Activated CD8-positive, alpha-beta memory T cell treated with anti-CD3 and anti-CD28 coated beads for 36 hours (primary cell): ENCODE data around the gene SSTR4. TPM values are rescaled to one million over a fixed set of nuclear protein-coding genes. Genes with fewer than 3 reads are reported as not detected.
"Not testable (repeated sequence)": the region's sequence is repeated elsewhere in the genome, so short reads cannot be mapped to it uniquely, and the experiment has no call there.

Experiments
- CTCF ChIA-PET: fragments of 350-600 bp; sonication (Branson Sonifier 250); formaldehyde crosslinking; loops from one replicate; lab custom pipeline; 2021; ENCODE audit warnings: antibody characterized with exemption; lab: Charles Lee
- POLR2A ChIA-PET: fragments of 350-600 bp; sonication (Branson Sonifier 250); formaldehyde crosslinking; loops from one replicate; lab custom pipeline; 2021; ENCODE audit warnings: antibody characterized with exemption; lab: Charles Lee
- total RNA-seq, 2 experiments: library from RNA; stranded (reverse); gene quantifications; one replicate each; pipeline ENCODE4 v1.2.3, GENCODE V29; 2021

SSTR4 gene
- total RNA-seq, 2 experiments from 2014 or later: not detected

DNA sequence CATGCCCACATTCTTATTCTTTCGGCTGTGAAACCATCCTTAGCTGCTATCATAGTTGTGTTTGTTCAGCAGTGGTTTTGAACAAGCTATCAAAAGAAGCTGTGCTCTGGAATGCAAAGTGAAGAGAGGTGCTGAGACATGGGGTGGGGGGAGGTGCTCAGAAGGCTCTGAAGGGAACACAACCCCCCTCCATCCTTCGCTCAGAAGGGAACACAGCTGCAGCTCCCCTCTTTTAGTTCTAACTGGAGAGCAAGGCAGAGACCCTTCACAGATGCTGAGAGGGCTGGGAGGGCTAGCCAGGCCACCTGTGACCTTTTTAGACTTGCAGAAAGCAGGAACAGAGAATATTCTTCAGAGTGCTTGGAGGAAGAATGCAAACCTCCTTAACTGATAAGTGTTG lies 17.6 kb upstream of the SSTR4 start:
- CTCF ChIA-PET: no interaction called here
- POLR2A ChIA-PET: no interaction called here

DNA sequence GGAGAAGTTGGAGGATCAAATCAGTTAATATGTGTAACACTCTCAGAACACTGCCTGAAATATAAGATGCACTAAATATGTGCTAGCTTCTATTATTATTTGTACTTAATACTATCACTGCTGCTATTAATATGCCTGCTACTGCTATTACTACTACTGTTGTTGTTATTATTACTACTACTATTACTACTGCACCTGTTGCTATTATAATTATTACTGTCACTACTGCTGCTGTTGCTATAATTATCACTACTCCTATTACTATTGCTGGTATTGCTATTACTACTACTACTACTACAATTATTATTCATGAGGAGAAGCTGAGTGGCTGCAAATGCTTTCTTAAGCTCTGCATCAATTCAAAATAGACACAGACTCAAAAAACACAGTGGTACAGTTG lies 16.7 kb upstream of the SSTR4 start:
- CTCF ChIA-PET: no interaction called here
- POLR2A ChIA-PET: no interaction called here

DNA sequence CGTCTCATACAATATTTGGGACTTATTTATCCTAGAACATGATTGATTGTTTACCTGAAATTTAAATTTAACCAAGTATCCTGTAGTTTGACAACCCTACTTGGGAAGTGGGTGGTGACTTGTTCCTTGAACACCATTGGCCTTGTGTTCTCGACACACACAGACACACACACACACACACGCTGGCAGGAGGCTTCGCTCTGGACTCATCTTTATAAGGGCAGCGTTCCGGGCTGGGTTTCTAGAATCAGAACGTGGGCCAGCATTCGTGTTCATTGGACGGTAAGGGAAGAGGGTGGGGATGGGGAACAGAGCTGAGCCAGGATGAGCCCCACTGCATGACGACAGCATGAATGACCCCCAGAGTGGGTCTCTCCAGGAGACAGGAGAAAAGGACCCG lies 16.2 kb upstream of the SSTR4 start:
- POLR2A ChIA-PET: no interaction called here
- CTCF ChIA-PET: no interaction called here

DNA sequence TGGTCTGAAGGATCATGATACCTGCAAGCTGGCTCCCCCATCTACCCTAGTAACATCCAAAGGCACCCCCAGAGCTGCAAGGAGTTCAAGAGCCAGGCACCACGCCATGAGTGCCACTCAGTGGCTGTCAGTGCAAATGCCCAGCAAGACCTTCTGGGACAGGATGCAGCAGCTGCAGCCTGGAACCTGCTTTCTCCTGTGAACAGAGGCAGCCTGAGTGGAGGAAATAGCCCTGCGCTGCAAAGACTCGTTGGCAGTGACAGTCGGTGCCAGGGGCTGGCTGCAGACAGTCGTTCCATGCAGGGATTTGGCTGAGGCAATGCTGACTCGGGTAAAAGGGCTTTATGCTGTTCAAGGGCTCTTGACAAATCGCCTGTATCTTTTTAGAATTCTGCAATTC lies 15.7 kb upstream of the SSTR4 start:
- ChIA-PET POLR2A (no interaction called here), CTCF (no interaction called here)

DNA sequence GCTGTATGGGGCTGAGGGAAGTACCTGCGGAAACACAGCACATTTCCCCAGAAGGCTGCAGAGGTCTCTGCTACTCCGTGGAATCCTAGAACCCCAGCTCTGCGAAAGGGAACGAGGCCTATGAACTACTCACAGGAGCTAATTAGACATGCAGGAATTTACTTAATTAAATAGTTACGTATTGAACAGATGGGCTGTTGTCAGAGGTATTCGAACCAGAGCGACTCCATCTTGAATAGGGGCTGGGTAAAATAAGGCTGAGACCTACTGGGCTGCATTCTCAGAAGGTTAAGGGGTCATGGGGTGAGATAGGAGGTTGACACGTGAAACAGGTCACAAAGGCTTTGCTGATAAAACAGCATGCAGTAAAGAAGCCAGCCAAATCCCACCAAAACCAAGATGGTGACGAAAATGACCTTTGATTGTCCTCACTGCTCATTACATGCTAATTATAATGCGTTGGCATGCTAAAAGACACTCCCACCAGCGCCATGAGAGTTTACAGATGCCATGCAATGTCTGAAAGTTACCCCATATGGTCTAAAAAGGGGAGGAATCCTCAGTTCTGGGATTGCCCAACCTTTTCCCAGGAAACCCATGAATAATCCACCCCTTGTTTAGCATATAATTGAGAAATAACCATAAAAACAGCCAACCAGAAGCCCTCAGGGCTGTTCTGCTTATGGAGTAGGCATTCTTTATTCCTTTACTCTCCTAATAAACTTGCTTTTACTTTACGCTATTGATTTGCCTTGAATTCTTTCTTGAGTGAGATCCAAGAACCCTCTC lies 14.7 kb upstream of the SSTR4 start:
- ChIA-PET POLR2A (no interaction called here), CTCF (no interaction called here)

DNA sequence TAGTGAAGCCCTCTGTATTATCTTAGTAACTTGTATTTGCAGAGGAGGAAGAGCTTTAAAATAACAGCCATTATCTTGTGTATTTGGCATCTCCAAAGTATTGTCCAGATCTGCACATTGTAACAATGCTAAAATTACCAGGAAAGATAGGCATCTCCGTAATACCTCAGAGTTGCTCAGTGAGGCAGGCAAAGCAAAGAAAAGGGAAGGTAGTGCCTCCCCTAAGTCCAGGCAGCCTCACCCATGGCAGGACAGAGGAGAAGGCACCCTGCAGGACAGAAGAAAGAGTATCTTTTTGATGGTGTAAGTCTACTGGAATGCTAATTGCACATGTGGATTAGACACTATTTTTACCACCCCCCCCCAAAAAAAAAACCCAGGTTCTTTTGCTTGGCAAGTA lies 13.6 kb upstream of the SSTR4 start:
- CTCF ChIA-PET: no interaction called here
- POLR2A ChIA-PET: no interaction called here

DNA sequence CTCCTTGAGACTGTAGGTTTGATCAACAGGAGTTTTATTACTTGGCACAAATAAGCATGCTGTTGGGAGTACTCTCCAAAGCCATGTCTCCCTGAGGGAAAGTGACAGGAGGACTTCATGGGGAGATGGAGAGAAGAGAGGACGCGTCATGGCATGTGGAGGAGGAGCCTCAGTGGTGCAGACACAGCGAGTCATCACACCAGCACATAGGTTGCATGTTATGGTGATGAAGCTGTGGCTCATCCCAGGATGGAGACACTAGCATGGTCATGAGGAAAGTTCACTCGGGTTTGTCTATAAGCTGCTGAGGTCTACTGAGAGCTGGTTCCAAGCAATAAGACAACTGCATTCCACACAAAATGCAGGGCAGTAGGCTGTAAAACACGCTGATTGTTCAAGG lies 13.2 kb upstream of the SSTR4 start:
- ChIA-PET POLR2A (no interaction called here), CTCF (no interaction called here)

DNA sequence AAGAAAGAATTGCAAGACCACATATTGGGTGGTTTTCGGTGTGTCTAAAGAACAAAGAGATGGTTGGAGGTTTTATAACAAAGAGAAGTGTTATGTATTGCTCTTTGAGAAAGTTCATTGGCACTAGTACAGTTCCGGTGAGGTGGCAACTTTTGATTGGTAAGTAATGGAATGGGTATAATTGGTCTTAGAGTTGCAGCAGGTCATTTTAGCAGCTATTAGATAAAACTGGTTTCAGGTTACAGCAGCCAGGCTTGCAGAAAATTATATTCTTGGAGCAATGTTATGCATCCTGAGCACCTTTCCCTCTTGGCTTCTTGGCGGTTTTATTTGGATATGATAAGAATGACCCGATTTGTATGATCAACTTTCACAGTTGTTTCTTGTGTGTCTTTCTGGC lies 12.3 kb upstream of the SSTR4 start:
- CTCF ChIA-PET: no interaction called here

DNA sequence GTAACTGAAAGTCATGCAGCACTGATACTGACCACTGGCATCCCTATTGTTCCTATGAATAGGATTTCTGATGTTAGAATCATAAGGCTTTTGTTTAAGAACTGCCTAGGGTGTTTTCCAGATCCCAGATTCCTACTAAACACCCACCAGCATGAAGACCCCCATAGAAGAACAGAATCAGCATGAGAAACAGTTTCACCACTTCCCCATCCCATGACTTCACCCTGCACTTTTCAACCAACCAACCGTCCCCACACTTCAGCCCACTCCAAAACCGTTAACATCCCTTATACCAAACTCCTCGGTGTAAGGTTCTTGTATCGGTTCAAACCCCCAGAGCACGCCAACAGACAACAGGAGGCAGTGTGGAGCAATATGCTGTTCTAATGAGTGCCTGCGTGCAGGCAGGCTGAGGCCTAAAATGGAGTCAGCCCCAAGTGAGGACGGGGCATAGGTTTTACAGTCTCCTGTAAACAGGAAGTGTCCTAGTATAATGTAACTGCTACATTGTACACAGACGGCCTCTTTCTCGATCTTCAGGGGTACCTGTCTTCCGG lies 11.4 kb upstream of the SSTR4 start:
- ChIA-PET POLR2A (no interaction called here), CTCF (no interaction called here)

More for the DNA sequence above, 12.3 kb upstream of the SSTR4 start:
- POLR2A ChIA-PET: no interaction called here

DNA sequence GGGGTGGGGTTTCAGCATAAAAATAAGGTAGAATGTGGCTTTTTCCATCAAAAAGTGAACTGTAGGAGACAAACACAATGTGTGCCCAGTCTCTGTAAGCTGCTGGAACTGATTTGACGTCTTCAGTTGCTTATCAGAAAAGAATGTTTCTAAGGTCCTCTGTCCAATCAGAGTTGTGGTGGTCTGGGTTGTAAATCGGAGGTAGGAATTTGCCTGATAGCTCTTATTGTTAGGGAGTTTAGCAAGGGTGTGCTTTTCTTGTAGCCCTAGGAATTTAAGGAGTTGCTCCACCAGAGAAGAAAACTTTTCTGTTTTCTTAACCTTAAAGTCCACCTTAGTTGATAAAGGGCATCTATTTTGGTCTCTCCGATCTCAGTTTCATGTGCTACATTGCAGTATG lies 10.4 kb upstream of the SSTR4 start:
- CTCF ChIA-PET: no interaction called here

DNA sequence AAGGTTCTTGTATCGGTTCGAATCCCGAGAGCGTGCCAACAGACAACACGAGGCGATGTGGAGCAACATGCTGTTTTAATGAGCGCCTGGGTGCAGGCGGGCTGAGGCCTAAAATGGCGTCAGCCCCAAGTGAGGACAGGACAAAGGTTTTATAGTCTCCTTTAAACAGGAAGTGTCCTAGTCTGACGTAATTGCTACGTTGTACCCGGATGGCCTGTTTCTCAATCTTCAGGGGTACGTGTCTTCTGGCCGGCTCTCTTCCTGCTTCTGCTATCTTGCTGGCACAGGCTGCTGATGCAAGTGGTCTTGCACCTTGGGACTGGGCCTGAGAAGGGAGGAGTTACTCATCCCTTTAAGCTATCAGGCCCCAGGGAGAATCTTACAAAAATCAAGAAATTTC lies 9.6 kb upstream of the SSTR4 start:
- CTCF ChIA-PET, POLR2A ChIA-PET: not testable (repeated sequence)

More for the DNA sequence above, 10.4 kb upstream of the SSTR4 start:
- POLR2A ChIA-PET: no interaction called here

DNA sequence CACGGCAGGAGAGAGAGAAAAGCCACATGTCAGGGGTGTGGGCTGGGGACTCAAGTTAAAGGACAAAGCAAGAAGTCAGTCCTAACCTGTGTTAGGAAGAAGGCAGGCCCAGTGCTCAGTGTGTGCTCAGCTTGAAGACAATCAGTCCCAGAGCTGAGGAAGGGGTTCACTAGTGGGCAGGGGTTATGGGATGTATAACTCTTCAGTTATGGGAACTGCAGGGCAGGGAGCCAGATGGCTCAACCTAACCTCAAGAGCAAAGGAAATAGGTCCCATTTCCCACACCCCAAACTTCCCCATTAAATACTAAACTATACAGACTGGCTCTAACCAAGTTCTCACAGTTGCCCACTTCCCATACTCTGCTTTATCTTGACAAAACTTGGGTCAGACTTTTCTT lies 7.4 kb upstream of the SSTR4 start:
- POLR2A ChIA-PET: no interaction called here
- CTCF ChIA-PET: no interaction called here

DNA sequence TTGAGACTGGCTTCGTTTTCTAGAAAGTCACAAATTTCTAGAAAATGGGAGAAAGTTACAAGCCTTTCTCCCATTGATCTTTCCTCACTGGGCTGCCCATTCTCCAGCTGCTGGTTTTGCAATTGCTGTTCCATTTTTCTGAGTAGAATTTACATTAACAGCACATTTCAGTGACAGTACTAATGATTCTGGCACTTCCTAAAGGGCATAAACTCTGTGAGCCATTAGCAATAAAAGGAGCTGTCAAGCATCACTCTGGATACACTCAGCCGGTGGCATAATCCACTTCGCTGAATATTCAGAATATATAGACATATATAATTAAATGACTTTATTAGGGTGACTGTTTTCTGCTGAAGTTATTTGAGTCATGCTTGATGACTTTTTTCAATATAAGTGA lies 6.7 kb upstream of the SSTR4 start:
- CTCF ChIA-PET: no interaction called here
- POLR2A ChIA-PET: no interaction called here

DNA sequence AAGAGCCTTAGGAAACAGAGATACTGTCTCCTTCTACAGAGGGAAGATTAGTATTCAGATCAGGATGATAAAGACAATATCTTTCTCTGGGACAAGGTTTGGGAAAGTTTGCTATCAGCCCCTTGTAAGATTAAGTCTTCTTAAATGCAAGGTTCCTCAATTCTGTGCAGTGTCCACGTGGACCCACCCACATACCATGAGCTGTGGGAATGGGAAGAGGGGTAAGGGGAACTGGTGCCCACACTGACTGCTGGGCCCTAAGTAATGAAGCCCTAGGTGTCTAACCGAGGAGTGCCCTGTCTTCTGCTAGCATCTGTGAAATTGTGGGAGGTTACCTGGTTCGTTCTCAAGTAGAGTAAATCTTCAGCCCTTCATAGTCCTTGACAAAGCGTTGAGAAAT lies 5.8 kb upstream of the SSTR4 start:
- CTCF ChIA-PET: no interaction called here

DNA sequence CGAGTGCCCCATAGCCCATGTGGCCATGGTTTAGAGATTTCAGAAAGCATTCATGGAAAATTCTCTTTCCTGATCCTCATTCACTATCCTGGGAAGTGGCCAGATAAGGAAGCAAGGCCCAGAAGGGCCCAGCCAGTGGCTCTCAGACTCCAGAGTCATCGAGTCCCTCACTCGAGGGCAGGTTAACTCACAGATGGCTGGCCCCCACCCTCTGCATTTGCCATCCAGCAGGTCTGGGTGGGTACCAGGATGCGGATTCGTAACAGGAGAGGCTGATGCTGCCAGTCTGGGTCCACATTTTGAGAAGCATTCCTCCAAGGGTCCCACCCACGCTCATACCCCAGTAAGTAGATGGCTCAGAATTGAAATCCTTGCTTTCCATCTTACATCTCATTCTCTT lies 3.8 kb upstream of the SSTR4 start:
- CTCF ChIA-PET: no interaction called here
- POLR2A ChIA-PET: no interaction called here

More for the DNA sequence above, 5.8 kb upstream of the SSTR4 start:
- POLR2A ChIA-PET: no interaction called here

DNA sequence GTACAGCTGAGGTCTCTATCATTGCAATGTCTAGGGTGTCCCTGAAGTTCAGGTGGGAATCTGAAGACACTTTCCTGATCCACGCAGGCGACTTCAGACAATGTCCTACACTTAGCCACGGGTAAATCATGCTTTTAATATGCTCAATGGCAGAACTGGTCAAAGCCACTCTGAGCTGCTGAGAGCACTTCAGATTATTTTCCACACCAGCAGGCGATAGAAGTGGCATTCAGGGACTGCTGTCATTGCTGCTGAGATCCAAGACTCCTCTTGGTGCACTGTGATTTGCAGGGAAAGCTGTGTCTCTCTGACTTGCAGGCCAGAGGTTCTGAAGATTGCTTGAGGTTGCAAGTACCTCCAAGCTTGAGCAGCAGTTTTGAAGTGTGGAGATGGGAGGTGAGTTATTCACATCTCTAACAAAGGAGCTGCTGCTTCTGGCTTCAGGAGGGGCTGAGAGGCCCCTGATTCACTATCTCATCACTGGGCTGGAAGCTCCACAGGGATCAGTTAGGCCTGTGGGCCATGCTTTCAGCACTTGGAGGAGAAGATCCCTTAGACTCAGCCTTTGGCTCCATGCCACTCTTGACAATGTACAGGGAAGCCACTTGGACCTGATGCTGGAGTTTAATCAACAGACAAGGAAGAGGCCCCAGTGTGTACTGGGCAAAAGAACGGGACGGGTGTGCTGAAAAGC lies 2.9 kb upstream of the SSTR4 start:
- CTCF ChIA-PET: no interaction called here
- POLR2A ChIA-PET: no interaction called here

DNA sequence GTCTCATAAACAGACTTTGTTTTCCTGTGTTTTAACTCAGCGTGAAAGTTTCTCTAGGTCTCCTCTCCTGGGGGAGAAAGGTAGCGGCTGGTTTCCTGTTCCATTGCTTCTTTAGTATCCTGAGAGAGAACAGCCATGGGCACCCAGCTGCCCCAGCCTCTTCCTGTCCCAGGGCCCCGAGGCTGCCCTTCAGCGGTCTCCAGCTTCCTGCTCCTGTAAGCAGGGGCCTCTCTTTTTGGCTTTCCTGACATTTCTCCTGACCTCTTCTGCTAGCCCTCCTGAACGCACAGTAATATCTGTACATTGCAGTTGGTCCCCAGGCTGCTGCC lies 2.4 kb upstream of the SSTR4 start:
- CTCF ChIA-PET: no interaction called here

DNA sequence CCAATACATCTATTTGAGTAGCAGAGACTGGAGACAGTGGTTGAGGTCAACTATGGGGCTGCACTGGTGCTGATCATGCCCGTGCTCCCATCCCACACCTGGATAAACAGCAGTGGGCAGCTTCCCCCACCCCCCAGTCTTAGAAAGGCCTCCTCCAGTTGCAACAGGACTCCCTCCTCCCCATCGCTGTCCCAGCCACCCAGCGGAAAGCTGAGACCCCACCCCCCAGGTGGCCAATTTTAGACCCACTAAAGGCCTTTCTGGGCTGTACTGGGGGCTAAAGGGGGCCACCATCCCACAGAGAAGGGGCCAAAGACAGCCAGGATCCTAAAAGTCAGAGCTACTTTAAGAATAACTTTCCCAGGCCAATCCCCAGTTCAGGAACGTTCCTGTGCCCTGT lies 1.2 kb upstream of the SSTR4 start:
- CTCF ChIA-PET: no interaction called here
- POLR2A ChIA-PET: no interaction called here

More for the DNA sequence above, 2.4 kb upstream of the SSTR4 start:
- POLR2A ChIA-PET: no interaction called here

DNA sequence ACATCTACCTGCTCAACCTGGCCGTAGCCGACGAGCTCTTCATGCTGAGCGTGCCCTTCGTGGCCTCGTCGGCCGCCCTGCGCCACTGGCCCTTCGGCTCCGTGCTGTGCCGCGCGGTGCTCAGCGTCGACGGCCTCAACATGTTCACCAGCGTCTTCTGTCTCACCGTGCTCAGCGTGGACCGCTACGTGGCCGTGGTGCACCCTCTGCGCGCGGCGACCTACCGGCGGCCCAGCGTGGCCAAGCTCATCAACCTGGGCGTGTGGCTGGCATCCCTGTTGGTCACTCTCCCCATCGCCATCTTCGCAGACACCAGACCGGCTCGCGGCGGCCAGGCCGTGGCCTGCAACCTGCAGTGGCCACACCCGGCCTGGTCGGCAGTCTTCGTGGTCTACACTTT lies 619 bp downstream of the SSTR4 start:
- POLR2A ChIA-PET: no interaction called here
- CTCF ChIA-PET: no interaction called here

DNA sequence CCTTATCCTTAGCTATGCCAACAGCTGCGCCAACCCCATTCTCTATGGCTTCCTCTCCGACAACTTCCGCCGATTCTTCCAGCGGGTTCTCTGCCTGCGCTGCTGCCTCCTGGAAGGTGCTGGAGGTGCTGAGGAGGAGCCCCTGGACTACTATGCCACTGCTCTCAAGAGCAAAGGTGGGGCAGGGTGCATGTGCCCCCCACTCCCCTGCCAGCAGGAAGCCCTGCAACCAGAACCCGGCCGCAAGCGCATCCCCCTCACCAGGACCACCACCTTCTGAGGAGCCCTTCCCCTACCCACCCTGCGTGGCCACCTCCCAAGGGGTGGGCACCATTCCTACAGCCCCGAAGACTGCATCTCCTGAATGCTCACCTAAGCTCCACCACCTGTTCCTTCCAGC lies 1.3 kb downstream of the SSTR4 start:
- ChIA-PET POLR2A (no interaction called here), CTCF (no interaction called here)

DNA sequence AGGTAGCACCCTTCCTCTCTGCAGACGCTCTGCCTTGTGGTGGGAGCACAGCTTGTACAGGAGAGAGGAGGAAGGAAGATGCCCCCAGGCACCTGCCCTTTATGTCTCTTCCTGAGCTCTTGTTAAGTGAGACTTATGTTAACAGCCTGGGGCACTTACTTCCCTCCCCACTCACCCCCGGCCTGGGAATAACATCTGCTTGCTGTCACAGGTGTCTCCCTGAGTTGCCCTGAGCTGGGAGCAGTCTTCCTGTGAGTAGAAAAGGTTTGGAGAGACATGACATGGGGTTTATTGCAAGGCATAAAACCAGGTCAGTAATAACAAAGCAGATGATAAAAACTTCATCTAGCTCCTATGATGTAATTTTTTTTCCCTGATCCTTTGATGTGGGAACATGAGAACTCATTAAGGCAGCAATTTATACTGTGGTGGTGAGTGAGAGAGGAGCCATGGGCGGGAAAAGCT lies 1.9 kb downstream of the SSTR4 start:
- ChIA-PET CTCF (no interaction called here), POLR2A (no interaction called here)
